ENCODE results near the gene VWA8.
"Not testable (repeated sequence)": the region's sequence is repeated elsewhere in the genome, so short reads cannot be mapped to it uniquely, and the experiment has no call there.

VWA8 gene

GRCh38 chr13:41647699-41648313 is 313.1 kb downstream of the VWA8 start:
- DNase-seq (ENCODE audit: low read depth in 2 of 2): not testable (repeated sequence)

GRCh38 chr13:41645331-41645730 is 315.6 kb downstream of the VWA8 start:
- no peak for DNase-seq (ENCODE audit: low read depth in 2 of 2)

GRCh38 chr13:41644742-41645141 is 316.2 kb downstream of the VWA8 start:
- DNase-seq (ENCODE audit: low read depth in 2 of 2): no peak

GRCh38 chr13:41643507-41643906 is 317.4 kb downstream of the VWA8 start:
- DNase-seq (ENCODE audit: low read depth in 2 of 2): no peak

- no peak for DNase-seq (ENCODE audit: low read depth in 2 of 2)
Measured at GRCh38 chr13:41641961-41642360, 318.9 kb downstream of the VWA8 start.

GRCh38 chr13:41641429-41641828 is 319.5 kb downstream of the VWA8 start:
- no peak for DNase-seq (ENCODE audit: low read depth in 2 of 2)

GRCh38 chr13:41639955-41640780 is 320.7 kb downstream of the VWA8 start:
- no peak for DNase-seq (ENCODE audit: low read depth in 2 of 2)

GRCh38 chr13:41639237-41639904 is 321.5 kb downstream of the VWA8 start:
- DNase-seq (ENCODE audit: low read depth in 2 of 2): no peak

GRCh38 chr13:41637586-41637985 is 323.3 kb downstream of the VWA8 start:
- no peak for DNase-seq (ENCODE audit: low read depth in 2 of 2)

GRCh38 chr13:41637032-41637431 is 323.9 kb downstream of the VWA8 start:
- not testable (repeated sequence) for DNase-seq (ENCODE audit: low read depth in 2 of 2)

GRCh38 chr13:41636590-41636989 is 324.3 kb downstream of the VWA8 start:
- DNase-seq (ENCODE audit: low read depth in 2 of 2): not testable (repeated sequence)

GRCh38 chr13:41634407-41634806 is 326.5 kb downstream of the VWA8 start:
- DNase-seq (ENCODE audit: low read depth in 2 of 2): no peak

GRCh38 chr13:41633776-41634175 is 327.1 kb downstream of the VWA8 start:
- DNase-seq (ENCODE audit: low read depth in 2 of 2): no peak

GRCh38 chr13:41631296-41631965 is 329.5 kb downstream of the VWA8 start:
- DNase-seq (ENCODE audit: low read depth in 2 of 2): no peak

GRCh38 chr13:41627425-41627824 is 333.5 kb downstream of the VWA8 start:
- DNase-seq (ENCODE audit: low read depth in 2 of 2): no peak

GRCh38 chr13:41624041-41624440 is 336.9 kb downstream of the VWA8 start:
- no peak for DNase-seq (ENCODE audit: low read depth in 2 of 2)

- no peak for DNase-seq (ENCODE audit: low read depth in 2 of 2)
Measured at GRCh38 chr13:41622432-41623429, 338.2 kb downstream of the VWA8 start.

- no peak for DNase-seq (ENCODE audit: low read depth in 2 of 2)
Measured at GRCh38 chr13:41621716-41622431, 339.0 kb downstream of the VWA8 start.

GRCh38 chr13:41617633-41618032 is 343.3 kb downstream of the VWA8 start:
- not testable (repeated sequence) for DNase-seq (ENCODE audit: low read depth in 2 of 2)

- no peak for DNase-seq (ENCODE audit: low read depth in 2 of 2)
Measured at GRCh38 chr13:41616151-41616550, 344.8 kb downstream of the VWA8 start.
